ENCODE data around the gene SMCHD1.
"Not testable (repeated sequence)": the region's sequence is repeated elsewhere in the genome, so short reads cannot be mapped to it uniquely, and the experiment has no call there.

Gene SMCHD1

GRCh38 chr18:2660849-2661248, 5.3 kb downstream of the SMCHD1 start:
- not testable (repeated sequence) for DNase-seq

DNA sequence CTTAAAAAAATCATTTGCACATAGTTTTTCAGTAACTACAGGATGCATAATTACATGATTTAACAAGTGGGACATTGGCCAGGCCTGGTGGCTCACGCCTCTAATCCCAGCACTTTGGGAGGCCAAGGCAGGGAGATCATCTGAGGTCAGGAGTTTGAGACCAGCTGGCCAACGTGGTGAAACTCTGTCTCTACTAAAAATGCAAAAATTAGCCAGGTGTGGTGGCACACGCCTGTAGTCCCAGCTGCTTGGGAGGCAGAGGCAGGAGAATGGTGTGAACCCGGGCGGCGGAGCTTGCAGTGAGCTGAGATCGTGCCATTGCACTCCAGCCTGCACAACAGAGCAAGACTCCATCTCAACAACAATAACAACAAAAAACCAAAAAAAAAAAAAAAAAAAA, 6.8 kb downstream of the SMCHD1 start:
- DNase-seq = not testable (repeated sequence)

GRCh38 chr18:2662990-2663389, 7.5 kb downstream of the SMCHD1 start:
- DNase-seq = no peak

GRCh38 chr18:2672410-2672809, 16.9 kb downstream of the SMCHD1 start:
- DNase-seq = no peak

GRCh38 chr18:2672872-2673271, 17.3 kb downstream of the SMCHD1 start:
- no peak for DNase-seq

DNA sequence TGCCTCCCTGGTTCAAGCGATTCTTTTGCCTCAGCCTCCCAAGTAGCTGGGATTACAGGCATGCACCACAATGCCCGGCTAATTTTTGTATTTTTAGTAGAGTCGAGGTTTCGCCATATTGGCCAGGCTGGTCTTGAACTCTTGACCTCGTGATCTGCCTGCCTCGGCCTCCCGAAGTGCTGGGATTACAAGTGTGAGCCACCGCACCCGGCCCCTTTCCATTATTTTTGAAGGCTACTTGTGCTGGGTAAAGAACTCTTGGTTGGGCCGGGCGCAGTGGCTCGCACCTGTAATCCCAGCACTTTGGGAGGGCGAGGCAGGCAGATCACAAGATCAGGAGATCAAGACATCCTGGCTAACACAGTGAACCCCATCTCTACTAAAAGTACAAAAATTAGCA, 23.4 kb downstream of the SMCHD1 start:
- not testable (repeated sequence) for DNase-seq

DNA sequence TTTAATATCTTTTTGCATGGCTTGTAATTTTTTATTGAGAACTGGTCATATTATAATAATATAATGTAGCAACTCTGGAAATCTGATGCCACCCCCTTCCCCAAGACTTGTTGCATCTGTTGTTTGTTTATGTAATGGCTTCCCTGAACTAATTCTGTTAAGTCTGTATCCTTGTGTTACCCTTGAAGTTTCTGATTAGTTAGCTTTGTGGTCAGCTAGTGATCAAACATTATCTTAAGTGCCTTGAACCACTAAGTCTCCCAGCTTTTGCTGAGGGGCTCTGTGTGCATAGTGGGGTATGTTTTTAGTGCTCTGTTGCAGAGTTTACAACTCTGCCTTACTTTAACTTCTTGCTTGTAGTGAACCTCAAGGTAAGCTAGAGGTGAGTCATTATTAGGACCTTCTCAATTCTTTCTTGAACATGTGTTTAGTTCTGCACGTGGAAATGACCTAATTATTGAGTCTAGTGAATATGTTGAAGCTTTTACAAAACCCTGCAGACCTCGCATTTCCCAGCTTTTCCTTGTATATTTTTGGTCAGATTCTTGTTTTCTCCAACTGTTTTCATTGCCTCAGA, 24.8 kb downstream of the SMCHD1 start:
- DNase-seq = no peak

DNA sequence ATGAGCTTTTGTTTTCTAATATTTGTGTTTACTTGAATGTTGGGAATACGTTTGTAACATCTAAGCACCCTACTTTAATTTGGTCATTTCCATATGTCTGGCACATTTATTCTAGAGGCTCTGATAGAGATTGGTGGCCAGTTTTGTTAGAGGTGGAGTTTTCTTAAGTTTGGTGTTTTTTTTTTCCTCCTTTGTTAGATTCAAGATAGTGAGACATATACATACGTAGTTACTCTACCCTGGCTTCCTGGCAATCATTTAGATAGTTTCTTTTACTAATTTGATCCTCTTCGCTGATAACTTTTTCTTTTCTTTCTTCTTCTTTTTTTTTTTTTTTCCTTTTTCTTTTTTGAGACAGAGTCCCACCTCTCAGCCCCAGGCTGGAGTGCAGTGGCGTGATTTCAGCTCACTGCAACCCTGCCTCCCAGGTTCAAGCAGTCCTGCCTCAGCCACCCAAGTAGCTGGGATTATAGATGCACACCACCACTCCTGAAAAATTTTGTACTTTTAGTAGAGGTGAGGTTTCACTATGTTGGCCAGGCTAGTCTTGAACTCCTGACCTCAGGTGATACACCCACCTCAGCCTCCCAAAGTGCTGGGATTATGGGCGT, 26.6 kb downstream of the SMCHD1 start:
- no peak for DNase-seq

DNA sequence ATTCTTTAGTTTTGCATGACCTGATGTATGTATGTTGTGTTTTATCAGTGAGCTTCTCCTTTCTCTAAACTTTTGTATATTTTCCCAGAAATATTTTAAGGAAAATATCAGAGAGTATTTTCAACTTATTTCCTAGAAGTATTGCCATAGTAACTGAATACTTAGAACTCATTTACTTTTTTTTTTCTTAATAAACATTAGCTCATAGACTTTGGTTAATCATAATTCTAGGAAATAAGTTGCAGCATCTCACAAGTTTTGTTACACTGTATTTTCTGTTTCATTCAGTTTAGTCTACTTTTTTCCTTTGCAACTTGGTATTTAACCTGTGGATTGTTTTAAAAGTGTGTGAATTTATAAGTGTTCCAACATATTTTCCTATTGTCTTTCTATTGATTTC, 27.5 kb downstream of the SMCHD1 start:
- no peak for DNase-seq

- DNase-seq = no peak
These were observed 30.9 kb downstream of the SMCHD1 start for GRCh38 chr18:2686349-2686968.

DNA sequence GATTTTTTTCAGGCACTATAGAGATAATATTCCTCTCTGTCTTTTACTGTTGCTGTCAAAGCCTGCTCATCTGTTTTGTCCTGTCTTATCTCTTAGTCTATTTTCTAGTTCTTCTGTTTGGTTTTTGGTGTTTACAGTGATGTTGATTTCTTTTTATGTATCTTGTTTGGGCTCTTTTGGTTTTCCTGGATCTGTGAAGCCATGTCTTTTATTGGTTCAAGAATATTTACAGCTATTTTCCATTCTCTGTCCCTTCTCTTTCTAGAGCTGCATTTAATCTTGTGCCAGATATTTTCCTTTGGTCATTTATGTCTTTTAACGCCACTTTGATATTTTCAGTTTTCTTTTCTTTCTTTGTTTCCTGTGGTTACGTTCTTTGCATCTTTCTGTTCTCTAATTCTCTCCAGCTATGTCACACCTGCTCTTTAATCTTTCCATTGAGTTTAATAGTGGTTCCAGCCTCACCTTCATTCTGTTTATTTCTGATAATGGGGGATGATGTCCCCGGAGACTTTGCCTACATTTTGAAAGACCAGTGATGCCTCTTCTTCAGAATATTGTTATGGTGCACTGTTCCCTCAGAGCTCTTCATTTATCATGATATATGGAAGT, 32.0 kb downstream of the SMCHD1 start:
- no peak for DNase-seq

GRCh38 chr18:2692508-2692907, 37.0 kb downstream of the SMCHD1 start:
- DNase-seq = no peak

DNA sequence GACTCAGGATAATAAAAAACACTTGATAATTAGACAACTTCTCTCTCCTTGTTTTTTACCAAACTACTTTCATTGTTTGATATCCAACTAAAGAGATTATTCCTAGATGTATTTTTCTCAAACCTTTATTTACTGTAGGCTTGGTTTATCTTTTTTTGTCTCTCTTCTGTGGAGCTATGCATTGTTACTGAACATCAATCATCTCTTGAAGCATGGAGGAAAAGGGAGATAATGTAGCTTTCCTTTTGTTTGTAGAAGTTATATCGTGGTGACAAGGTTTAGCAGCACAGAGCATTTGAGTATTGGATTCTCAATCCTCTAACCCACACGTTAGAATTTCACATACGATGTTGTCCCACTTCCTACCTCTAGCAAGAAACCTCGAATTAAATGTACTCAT, 41.7 kb downstream of the SMCHD1 start:
- DNase-seq = no peak

GRCh38 chr18:2699001-2699400, 43.5 kb downstream of the SMCHD1 start:
- DNase-seq = no peak

DNA sequence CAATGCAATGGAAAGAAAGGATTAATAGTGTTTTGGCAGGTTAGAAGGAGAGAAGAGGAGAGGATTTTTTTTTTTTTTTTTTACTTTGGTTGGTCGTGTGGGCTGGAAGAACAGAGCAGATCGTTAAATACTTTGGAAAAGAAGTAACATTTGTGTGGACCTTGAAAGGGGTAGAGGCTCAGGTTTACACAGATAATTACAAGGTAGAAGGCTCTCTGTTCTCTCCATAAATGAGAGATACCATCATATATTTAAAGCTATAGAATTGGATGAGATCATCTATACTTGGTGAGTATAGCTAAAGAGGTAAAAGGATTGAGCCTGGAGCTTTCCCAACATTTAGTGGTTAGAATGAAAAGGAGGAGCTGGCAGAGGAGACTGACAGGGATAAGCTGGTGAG, 49.0 kb downstream of the SMCHD1 start:
- no peak for DNase-seq

DNA sequence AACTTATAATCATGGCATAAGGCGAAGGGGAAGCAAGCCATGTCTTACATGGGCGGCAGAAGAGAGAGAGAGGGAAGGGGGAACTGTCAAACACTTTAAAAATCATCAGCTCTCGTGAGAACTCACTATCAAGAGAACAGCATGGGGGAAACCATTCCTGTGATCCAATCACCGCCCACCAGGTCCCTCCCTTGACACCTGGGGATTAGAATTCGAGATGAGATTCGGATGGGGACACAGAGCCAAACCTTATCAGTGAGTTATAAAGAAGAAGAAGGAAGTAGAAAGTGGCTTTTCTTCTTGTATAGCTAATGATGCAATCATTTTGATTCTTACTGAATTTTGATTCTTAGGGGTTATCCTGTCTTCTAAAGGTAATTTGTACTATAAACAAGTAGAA, 51.4 kb downstream of the SMCHD1 start:
- DNase-seq = no peak

- DNase-seq = no peak
These were observed 52.1 kb downstream of the SMCHD1 start for GRCh38 chr18:2707551-2708168.

GRCh38 chr18:2709316-2709715, 53.8 kb downstream of the SMCHD1 start:
- DNase-seq = no peak

GRCh38 chr18:2714140-2714539, 58.6 kb downstream of the SMCHD1 start:
- DNase-seq = no peak

GRCh38 chr18:2715990-2716389, 60.5 kb downstream of the SMCHD1 start:
- DNase-seq = no peak

DNA sequence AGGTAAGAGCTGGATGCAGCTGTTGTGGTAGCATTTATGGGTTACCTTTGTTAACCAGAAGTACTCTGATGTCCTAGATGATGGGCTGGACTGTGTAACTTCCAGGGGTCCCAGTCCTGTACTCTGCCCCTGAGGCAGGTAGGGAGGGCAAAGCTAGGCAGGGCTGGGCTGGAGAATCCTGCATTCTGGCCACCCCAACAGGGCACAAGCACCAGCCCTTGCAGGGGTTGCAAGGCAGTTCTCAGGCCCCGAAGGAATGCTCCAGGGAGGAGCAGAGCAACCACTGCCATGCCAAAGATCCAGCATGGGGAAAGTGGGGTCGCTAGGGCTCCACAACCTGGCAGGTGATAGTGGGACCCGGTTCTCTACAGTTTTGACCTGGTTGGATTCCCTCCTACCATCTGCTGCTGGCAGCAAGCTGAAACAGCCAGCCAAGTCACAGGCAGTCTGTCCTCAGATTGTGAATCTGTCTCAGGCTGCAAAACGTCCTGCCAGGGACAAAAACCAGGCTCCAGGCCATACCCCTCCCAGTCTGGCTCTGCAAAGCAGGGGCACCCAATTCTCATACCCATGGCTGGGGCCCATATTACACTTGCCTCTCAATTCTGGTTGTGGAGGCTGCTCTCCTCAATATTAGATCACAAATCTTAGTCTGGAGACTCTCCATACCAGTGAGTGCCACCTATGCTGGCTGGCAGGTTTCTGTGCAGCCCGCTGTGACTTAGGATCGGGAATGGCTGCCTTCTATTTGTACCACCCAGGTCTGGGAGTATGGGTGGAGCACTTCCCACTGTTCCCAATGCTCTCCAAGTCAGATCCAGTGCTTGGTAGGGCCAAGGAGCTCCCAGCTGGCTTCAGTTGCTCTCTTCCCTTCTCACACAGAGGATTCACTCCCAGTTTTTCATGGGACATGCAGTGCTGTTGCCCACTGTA, 61.1 kb downstream of the SMCHD1 start:
- DNase-seq = no peak

DNA sequence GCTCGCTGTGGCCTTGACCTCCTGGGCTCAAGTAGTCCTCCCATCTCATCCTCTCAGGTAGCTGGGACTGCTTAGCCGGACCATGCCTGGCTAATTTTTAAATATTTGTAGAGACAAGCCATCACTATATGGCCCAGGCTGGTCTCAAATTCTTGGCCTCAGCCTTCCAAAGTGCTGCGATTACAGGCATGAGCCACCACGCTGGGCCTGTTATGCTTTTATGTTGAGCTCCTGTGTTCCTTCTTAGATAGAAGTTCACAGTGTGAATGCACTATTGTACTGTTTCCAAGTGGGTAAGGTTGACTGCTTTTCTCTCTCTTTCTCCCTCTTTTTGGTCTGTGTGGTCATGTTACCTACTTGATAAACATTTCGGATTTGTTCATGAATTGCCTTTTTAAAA, 61.9 kb downstream of the SMCHD1 start:
- no peak for DNase-seq

GRCh38 chr18:2719040-2719439, 63.5 kb downstream of the SMCHD1 start:
- DNase-seq = no peak
